EH (cell line): Measurements from ENCODE around the gene TM6SF1.
"Not testable (repeated sequence)": the region's sequence is repeated elsewhere in the genome, so short reads cannot be mapped to it uniquely, and the experiment has no call there.

Experiments used
- DNase-seq: peaks from one replicate; pipeline ENCODE4 v3.0.0-alpha.2; 2015; ENCODE audit warnings: low read depth

Gene TM6SF1

DNA sequence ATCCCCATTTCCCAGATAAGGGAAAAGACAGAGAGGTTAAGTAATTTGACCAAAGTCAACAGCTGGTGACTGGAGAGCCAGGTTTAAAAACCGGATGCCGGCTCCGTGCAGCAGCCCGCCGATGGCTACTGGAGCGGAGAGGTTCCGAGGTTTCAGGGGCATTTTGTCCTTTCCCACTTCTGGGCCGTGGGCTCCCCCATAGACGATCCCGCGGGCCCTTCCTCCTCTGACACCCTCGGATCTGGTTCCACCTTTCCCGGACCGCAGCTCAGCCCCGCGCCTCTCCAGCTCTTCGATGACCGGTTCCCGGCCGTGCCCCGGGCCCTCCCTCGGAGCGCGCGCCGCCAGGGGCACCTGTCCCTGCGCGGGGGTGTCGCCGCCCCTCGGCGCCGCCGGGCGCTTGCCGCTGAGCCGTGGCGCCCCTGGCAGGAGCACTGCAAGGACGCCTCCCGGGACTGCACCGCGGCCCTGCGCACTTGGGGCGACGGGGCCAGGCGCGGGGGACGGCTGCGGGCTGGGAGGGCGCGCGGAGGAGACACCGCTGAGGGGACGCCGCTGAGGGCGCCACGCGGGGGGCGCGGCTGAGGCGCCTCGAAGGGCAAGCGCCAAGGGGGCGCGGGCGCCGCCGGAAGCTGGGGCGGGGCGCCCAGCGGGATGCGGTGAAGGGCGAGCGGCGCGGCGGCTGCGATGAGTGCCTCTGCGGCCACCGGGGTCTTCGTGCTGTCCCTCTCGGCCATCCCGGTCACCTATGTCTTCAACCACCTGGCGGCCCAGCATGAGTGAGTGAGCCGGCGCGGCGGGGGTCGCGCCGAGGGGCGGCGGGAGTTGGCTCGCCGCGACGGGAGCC, at the start of gene TM6SF1:
TSS of gene TM6SF1 (plus strand) at position 652 of the 847 bp plus-strand sequence. CDS start at position 688, 36 bp downstream.
- DNase-seq, result peak; percentile 14

DNA sequence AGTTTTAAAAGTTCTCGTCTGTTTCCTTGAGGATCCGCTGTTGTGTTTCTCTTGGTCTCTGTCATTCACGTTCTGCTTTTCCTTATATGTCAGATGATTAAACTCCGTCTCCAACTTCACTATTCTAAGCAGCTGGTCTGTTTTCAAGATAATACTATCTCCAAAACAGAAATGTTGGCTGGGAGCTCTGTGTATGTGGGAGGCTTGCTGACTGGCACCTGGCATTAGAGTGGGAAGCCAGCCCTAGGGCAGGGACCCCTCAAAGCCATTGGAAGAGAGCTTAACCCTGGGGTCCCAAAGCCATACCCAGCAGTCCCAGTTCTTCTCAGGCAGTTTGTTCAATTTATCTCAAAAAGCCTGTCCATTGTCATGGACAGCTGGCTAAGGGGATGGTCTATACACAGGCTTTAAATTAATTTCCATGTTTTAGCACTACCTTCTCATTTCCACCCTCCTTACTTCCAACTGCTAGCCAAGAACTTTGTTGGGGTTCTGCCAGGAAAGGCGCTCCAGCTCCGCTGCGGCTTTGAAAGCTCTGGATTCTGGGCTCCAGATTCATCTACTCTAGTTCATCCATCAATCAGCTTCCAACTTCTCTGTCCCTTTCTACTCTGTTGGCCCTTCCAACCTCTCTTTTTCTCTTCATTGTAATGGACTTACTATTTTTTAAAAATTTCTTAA, 49.6 kb upstream of the TM6SF1 start:
- DNase-seq, result no peak

DNA sequence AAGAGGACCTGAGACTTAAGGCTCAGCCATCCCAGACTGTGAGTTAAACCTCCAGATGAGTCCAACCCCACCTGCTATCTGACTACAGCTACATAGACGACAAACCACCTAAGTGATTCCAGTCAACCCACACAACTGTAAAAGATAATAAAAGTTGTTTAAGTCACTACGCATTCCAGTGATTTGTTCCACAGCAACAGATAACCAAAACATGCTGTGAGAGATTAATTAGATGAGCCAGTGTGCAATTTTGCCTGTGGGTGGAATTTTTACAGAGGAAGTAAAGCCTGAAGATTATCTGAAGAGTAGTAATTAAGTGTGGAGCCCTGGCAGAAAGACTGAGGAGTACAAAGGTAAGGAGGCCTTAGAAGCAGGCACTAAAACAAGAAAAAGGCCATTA, 45.8 kb upstream of the TM6SF1 start:
- peak; percentile 84 for DNase-seq

DNA sequence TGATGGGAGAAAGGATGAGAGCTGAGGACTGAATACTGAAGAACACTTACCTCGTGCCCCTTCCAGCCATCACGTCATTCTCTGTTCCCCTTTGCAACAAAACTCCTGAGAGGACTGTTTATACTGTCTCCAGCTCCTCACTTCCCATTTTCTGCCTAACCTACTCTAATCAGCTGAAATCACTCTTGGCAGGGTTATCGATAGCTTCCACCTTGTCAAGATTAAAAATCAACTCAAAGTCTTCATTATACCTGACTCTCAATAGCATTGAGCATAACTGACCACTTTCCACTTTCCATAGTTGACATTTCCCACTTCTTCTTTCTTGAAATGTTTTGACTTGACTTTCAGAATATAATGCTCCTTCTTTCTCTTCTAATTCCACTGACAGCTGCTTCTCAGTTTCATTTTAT, 44.7 kb upstream of the TM6SF1 start:
- DNase-seq, result no peak

DNA sequence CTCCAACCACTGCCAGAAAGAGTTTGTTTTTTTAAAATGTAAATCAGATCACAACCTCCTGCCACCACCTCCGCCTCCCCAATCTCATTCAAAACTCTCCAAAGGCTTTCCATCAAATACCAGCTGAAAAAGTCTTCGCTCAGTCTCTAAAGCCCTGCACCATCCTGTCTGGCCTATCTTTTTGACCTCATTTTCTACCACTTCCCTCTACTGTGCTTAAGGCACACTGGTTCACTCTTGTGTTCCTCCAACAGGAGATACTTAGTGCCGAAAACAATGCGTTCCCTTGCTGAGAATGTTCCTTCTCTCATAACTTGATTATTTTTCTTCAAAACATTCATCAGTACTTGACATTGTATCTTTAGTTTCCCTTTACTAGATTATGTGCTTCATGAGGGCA, 43.9 kb upstream of the TM6SF1 start:
- DNase-seq, result no peak

DNA sequence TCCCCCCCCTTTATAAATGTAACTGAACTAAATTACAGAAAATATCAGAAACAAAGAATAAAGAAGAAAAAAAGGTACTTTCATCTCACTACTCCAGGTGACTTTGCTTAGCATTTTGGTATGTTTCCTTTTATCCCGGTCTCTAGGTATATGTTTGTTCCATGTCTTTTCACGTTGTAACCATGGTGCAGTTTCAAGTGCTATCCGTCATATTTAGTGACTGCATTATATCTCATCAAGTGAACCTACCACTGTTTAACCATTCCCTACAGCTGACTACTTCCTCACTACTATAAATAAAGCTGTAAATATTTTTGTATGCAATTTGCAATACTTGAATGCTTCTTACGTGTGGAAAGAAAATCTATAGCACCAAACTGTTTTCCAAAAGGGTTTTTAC, 42.6 kb upstream of the TM6SF1 start:
- DNase-seq, result peak; percentile 28

DNA sequence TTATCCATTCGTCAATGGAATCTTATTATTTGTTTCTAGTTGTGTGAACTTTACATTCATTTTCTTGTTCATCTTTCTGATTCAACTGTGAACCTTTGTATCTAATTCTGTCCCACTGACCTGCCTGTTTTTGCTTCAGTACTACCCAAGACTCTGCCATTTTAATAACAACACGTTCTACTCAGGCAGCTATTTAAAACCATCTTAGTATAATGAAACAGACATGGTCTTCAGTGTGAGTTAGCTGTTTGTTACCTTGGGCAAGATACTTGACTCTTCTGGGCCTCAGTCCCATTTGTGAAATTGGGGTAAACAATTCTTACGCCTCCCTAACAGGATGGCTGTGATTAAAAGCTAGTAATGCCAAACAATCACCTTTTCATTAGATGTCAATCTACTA, 42.0 kb upstream of the TM6SF1 start:
- DNase-seq, result no peak

DNA sequence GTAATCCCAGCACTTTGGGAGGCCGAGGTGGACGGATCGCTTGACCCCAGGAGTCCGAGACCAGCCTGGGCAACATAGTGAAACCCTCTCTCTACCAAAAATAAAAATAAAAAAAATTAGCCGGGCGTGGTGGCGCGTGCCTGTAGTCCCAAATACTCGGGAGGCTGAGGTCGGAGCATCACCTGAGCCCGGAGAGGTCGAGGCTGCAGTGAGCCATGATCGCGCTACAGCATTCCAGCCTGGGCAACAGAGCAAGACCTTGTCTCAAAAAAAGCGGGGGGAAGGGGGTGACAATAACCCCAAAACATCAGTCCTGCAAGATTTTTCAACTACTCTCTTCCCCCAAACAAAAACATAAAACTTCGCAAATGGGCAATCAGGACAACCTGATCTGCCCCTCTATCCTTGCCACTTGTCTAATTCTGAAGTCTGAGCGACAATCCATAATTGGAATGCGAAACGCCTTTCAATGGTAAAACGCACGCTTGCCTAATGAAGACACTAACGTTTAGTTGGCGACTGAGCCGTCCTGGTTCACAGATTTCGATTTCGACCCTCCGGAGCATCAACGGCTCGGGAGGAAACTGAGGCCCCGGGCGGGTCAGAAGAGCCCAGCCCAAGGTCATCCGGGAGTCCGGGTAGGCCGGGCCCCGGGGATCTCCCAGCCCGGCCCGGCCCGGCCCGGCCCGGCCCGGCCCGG, 41.3 kb upstream of the TM6SF1 start:
- no peak for DNase-seq

DNA sequence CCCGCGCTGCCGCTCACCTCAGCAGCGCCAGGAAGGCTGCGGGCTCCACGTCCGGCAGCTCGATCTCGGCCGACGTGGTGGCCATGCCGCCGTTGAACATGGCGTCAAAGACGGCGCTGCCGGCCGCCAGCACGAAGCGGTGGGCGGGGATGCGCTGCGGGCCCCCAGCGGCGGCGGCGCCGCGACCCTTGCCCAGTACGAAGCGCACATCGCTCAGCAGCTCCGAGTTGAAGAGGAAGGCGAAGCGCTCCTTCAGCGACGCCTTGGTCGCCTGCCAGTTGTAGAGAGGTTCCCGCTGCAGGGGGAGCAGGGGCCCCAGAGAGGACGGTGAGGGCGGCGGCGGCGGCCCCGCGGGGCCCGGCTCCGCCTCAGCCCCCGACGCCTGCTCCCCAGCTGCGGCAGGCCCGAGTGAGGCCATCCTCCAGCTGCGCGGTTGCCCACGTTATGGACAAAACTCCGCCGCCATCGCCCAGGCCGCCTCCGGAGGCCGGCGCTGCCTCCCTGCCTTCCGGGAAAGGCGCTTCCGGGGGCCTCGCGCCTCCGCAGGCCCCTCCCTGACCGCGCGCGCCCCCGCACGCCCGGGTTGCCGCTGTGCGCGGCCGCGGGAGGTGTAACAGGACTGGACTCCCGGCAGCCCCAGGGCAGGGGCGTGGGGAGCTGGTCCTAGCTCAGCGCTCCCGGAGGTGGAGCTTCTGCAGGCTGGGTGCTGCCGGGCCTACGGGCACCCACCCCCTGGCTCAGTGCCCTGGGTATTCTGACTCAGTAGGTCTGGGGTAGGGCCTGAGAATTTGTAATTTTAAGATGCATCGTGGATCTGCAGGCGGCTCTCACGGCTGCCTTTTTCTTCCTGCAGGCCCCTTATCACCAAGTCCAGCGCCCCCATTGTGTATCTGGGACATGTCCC, 40.5 kb upstream of the TM6SF1 start, which contains the start of gene BTBD1:
TSS of gene BTBD1 (minus strand) at position 519 of the 904 bp plus-strand sequence. CDS start at position 418, 101 bp downstream.
- peak; percentile 98 for DNase-seq

DNA sequence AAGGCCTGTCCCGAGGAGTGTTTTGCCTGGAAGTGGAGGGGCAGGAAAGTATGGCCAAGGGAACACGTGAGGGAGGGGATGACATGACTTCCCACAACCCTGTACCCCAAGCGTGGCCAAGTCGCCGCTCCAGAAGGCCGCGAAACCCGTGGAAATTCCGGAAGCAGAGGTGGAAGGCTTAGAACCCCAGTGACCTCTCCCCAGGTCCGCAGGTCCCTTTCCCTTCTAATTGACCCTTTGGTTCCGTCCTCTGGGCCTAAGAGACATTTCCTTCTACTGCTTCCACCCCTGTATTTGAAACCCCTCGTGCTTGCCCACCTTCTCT, 39.8 kb upstream of the TM6SF1 start:
- no peak for DNase-seq

DNA sequence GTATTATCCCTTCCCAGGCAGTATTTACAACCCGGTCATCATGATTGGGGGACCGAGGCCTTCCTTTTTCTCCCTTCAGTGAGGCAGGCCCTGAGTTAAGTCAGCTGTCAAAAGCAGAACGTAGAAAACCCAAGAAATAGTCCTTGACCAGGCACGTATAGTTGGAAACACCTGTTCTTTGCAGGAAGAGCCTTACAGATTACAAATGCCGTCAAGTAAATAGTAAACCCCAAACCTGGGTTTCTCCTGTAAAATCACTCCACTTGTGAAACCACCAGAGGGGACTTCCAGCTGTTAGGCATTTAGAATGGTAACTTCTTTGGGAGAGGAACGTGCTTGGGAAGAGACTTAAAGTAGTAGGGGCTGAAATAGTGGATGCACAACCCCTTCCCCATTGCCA, 39.4 kb upstream of the TM6SF1 start:
- DNase-seq, result no peak

DNA sequence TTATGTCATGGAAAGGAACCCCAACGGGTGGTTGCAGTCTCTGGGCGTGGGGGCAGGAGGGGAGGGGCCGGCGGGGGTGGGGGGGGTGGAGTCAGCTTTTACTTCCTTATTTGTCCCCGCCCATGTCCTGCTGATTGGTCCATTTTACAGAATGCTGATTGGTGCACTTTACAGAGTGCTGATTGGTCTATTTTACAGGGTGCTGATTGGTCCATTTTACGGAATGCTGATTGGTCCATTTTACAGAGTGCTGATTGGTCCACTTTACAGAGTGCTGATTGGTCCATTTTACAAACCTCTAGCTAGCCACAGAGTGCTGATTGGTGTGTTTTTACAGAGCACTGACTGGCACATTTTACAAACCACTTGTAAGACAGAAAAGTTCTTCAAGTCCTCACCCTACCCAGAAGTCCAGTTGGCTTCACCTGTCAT, 38.2 kb upstream of the TM6SF1 start:
- peak; percentile 35 for DNase-seq

DNA sequence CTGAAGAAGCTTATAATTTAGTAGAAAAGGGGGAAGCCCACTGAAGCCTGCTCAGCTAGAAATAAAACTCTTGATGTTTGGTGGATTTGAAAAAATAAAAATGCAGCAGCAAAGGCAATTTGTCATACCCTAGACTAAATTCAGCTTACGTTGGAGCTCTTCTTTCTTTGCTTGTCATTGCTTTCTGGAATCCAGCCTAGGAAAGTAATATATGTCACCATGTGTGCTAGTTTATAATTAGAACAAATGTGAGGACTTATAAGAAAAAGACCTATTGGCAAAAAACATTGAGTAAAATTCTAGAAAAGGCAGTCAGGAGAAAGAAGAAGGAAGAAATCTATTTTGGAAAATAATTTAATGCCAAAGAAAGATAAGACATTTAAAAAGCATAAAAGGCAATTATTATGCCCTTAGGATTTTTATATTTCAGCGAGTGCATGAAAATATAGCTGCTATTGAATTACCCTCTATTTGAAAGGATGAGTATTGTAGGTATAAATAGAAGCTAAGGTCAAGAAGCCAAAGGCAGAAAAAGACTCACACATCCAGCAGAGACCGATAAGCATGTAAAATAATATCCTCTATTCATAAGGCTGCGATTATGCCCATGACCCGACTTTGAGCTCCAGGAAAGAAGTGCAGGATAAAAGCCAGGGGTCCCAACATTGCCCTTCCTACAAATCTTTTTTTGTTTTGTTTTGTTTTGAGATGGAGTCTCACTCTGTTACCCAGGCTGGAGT, 29.8 kb upstream of the TM6SF1 start:
- DNase-seq, result no peak

DNA sequence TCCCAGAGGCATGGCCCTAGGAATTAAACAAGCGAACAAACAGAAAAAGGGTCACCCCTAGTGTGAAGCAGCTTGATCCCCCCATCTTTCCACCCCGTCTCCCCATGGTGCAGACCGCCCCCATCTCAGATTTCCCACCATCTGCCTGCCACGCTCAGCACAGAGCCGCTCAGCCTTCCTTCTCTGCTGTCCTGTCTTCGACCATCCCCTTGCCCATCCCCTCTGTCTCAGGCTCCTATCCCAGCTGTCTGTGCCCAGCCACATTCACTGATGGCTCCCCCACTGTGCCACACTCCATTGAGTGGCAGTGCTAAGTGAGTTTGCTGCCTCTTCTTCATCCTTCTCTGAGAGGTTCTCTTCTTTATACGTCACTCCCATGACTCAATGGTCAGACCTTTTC, 28.7 kb upstream of the TM6SF1 start:
- no peak for DNase-seq

DNA sequence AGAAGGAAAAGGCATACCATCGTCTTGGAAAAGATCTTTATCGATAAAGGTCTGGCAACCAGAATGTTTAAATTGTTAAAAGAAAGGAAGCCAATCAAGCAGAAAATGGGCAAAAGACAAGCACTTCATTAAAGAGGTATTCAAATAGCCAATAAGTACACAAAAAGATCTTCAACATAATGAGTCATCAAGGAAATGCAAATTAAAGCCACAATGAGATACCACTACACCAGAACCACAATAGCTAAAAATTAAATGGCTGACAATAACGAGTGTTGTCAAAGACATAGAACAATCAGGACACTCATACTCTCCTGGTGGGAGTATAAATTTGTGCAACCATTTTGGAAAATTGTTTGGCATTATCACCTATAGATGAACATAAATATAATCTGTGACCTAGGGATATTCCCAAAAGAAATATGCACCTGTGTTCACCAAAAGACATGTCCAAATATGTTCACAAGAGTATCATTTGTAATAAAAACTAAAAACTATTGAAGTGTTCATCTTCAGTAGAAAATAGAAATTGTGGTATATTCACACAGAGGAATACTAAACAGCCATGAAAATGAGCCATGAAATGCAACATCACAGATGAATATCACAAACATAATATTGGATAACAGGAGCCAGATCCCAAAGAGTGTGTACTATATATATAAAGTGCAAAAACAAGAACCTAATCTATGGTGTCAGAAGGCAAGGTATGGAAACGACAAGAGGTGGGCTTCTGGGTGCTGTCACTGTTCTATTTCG, 26.0 kb upstream of the TM6SF1 start:
- no peak for DNase-seq

DNA sequence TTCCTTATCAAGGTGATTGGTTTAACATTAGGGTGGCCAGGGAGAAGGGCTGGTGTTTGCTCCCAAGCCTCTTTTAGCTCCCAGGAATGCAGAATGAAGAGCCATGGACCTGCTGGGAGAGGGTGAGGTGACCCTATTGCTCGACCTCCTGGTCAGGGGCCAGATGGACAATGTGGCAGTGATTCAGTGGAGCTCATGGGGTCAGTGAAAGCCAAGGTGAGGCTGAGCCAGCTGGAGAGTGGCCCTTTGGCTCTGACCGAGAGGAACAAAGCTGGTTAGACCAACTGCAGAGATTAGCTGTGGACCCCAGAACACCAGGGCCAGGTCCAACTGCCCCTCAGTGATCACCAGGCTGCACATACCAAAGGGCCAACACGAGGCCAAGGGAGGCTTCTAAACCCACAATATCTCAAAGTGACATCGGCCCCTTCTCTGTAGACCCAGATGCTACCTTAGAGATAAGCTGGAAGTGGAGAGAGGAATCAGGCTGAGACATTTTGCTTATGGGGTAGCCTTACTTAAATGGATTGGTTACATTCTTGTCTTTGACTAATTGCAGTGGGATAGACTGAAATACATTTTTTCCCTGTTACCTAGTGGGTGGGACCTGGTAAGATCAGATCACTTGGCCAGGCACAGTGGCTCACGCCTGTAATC, 24.6 kb upstream of the TM6SF1 start:
- no peak for DNase-seq

DNA sequence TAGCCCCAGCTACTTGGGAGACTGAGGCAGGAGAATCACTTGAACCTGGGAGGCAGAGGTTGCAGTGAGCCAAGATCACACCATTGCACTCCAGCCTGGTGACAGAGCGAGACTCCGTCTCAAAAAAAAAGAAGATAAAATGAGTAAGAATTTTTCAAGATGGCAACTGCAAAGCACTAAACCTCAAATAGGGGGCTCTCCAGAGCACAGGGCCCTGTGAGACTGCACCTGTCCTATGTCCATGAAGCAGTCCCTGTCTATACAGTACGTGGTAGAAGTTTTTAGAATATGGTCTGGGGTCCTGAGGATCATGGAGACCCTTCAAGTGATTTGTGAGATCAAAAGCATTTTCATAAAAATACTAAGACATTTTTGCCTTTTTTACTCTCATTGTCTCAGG, 22.0 kb upstream of the TM6SF1 start:
- not testable (repeated sequence) for DNase-seq

DNA sequence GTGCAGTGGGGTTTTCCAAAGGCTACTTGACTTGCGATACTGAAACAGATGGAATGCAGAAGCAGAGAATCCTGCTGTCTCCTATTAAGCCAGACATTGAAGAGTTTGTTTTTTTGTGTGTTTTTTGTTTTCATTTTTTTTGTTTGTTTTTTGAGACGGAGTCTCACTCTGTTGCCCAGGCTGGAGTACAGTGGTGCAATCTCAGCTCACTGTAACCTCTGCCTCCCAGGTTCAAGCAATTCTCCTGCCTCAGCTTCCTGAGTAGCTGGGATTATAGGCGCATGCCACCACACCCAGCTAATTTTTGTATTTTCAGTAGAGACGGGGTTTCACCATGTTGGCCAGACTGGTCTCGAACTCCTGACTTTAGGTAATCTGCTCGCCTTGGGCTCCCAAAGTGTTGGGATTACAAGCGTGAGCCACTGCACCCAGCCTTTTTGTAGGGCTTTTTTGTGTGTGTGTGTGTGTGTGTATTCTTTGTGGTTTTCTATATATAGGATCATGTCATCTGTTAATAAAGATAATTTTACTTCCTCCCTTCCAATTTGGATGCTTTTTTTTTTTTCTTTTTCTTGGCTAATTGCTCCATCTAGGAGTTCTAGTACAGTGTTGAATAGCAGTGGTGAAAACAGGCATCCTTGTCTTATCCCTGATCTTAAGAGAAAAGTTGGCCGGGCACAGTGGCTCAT, 21.4 kb upstream of the TM6SF1 start:
- DNase-seq, result not testable (repeated sequence)

DNA sequence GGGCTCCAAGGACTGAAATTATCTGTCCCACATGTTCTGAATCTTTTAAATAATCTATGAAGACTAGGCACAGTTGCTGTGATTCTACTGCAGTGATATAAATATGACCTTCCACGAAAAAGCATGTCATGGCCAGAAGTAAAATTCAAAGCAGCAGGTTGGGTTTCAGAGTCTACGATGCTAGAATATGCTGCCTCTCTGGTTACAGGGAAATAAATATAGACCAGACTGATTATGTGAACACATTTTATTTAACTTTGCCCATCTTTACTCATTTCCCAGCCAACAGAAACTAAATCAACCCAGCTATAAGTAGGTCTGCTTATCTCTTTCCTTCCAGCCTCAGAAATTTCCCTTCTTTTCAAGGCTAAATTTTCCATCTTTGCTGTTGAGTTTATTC, 19.9 kb upstream of the TM6SF1 start:
- no peak for DNase-seq
